CD4-positive, alpha-beta T cell treated with Interferon gamma for 1 hour (primary cell): ENCODE measurements around the gene KDM2A.
A peak's percentile ranks its signal among the peaks of the same experiment; 100 is the strongest.

Source experiments
- DNase-seq: peaks from one replicate; pipeline ENCODE4 v3.0.0-alpha.2; 2020

Gene KDM2A

DNA sequence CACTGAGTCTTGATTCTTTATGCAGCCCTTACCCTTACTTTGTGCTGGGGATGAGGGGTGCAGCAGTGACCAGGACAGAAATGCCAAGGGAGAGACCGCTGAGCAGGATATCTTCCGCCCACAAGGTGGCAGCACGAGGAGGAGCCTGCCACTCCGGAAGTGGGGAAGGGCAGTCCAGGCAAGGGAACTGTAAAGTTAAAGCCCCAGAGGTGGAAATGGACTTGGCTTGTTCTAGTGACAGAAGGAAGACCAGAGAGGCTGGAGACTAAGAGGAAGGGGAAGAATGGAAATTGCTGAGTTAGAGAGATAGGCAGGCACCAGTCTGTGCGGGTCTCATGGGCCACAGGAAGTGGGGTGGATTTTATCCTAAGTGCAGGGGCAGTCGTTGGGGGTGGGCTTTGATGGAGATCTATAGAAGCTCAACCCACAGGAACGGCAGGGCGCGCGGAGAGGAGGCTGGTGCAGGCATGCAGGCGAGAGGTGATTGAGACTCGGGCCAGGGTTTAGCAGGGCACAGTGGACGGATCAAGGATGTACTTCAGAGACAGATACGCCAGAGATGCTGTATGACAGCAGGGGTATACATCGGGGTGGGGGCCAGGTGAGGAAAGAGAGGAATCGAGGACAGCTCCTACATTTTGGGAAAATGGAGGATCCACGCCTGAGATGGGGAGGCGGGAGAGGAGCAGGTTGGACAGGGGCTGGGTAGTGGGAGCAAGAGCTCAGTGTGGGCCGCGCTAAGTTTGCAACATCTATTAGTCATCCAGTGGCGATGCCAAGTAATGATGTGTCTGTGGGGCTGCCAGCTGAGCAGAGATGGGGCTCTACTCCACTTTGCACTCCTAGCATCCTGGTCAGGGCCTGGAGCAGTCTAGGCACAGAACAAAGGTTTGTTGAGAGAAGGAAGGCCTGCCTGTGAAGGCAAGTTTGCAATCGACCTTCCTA, 143.9 kb downstream of the KDM2A start:
- peak; percentile 73 for DNase-seq

DNA sequence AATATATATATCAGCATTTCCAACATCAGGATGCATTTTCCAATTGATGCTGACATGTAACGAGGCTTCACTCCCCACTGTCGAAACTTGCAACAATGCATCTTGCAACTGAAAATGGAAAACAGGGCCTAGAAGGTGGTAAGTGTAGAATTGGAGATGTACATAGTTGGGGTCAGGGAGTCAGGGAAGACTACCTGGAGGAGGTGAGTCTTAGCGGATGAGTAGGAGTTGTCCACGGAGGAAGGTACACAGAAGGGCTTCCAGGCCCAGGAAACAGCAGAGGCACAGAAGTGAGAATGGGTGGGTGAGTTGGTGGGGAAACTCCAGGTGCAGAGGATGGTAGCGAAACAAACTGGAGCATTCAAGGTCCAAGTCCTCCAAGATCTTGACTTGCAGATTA, 145.2 kb downstream of the KDM2A start:
- no peak for DNase-seq

DNA sequence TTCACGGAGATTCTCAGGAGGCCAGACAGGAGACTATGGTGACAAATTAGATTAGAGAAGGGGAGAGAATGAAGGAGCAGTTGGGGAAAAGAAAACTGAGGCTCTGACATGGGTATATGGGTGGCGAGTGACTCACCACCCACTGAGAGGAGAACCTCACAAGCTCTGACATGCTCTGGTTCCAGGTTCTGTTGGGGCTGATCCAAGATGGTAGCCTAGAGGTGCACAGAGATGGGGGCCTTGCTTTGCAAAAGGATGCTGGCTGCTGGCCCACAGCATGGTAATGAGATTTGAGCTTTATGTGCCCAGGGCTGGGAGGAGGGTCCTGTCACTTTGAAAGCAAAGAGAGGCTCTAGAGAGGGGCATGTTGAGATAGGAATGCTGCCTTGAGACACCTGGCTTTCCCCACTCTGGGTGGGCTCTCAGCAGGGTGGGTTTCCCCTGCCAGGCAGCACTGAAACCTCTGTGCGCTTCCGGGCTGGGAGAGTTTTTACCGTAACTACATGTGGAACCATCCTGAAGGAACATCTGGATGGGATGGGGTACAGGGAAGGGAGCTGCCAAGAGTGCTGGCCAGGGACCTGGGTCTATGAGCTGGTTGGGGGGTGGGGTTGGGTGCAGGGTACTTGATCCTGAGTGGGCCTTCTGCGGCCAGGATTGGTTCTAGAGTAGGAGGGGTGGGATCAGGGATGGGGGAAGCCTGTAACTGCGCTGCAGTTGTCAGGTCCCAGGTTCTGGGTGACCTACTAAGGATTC, 146.0 kb downstream of the KDM2A start:
- no peak for DNase-seq

DNA sequence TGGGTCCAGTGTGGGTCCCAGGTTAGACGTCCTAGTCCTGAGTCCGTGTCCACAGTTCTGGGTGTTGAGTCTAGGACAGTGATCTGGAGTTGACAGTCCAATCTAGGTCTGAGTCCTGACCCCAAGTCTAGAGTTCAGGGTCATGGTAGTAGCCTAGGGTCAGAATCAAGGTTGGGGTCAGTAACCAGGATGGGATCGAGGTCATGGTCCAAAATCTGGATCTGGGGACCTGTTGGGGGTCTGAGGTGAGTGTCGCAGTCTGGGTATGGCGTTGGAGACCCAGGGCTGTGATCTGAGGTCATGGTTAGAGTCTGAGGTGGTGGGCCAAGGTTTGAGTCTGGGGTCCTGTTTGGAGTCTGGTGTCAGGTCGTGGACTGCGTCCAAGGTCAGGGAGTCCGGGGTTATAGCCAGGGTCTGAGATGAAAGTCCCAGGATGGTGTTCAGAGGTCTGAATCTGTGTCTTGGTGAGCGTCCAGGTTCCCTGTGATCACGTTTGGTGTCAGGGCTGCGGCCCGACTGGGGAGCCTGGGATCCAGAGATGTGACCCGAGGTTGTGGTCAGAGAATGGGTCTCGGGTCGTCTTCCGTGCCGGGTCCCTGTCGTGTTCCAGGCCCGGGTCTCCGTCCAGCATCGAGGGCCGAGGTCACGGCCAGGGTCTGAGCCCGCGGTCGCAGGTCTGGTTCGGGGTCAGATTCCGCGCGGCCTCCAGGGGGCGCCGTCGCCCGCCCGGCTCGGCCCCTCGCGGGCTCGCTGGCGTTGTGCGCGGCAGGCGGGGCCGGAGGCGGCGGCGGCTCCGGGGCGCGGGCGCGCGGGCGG, 146.8 kb downstream of the KDM2A start:
- peak; percentile 74 for DNase-seq

GRCh38 chr11:67266449-67267187, 147.6 kb downstream of the KDM2A start, which contains the start of gene GRK2:
TSS of gene GRK2 (plus strand) at chr11:67266473. CDS start at chr11:67266700, 227 bp downstream.
- DNase-seq: peak; percentile 48

DNA sequence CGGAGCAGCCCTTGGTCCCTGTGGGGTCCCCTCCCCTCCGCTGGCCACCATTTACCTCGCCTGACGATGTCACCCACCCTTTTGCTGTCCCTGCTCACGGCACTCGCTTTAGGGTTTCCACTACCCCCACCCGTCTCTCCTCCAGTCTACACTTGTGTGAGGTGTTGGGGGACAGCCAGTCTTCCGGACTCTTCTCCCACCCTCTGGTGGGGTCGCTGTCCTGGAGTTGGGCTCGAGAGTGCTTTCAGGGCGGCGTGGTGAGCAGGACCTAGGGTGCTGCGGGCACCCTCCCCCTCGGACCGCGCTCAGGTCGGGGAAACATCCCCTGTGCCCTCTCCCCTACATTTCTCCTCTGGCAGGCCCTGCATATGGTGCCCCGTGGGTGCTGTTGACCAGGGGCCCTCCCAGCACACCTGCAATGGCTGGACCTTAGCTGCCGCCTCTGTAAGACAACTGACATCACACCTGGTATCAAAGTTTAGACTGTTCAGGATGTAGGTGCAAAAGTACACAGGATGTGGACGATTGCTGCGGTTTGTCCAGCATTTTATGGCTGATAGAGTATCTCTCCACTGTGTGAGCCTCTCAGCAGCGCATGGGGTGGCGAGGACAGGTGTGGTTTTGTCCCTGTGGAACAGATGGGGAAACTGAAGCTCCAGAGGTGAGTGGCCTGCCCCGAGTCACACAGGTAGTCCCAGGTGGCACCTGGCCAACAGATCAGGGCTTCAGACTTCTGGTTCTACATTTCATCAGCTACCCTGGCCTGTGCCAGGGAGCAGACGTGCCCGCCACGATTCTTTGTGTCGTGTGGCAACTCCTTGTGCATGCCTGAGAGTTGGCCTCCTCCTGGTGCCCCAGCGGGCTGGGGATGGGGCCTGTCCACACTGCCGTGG, 148.4 kb downstream of the KDM2A start:
- no peak for DNase-seq

GRCh38 chr11:67268081-67268961, 149.3 kb downstream of the KDM2A start:
- DNase-seq: peak; percentile 56

- DNase-seq: no peak
Measured at GRCh38 chr11:67268962-67269268, 149.9 kb downstream of the KDM2A start.

- DNase-seq: no peak
Measured at GRCh38 chr11:67269401-67270255, 150.6 kb downstream of the KDM2A start.

- DNase-seq: no peak
Measured at GRCh38 chr11:67270256-67271204, 151.5 kb downstream of the KDM2A start.

DNA sequence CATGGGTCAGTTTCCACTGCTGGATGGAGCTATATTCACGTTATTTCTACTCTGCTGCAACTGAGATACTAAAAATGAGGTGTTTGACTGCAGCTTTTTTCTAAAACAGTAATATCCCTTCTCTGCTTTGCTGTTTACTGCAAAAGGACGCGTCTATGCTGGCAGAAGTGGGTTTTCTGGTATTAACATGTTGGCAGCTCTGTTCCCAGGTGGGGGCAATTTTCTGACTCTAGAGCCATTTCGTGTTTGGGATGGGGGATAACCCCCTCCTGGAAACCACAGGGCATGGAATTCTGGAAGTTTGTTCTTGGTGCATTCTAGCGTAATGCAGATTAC, 152.1 kb downstream of the KDM2A start:
- DNase-seq: no peak

DNA sequence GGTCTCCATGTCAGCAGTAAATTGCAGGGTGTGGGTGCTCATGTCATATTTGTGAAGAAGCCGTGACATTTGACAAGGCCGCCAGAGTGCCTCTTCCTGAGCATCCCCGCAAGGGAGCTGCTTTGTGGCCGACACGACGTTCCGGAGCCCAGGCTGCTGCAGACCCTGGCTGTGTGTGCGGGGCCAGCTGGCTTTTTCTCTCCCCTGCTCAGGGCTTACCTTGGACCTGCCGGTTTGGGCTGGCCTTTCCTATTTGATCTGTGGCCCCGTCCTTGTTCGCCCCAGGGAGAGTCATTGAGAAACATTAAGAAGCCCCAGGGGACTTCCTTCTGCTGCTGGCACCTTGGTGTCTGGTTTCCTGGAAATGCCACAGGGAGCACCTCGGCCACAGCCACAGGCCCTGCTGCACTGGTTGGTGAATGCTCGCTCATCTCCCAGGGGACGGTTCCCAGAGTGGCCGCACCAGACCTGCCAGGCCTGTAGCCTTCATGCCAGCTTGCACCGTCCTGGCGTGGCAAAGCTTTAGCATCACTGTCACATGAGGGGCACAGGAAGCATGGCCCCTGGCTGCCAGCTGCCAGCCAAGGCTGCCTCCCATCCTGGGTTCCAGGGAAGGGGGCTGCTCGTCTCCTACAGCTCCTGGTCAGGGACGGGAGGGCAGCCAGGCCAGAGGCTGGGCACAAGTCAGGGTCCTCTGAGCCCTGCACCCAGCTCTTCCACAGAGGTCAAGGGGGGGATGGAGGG, 152.7 kb downstream of the KDM2A start:
- peak; percentile 70 for DNase-seq

DNA sequence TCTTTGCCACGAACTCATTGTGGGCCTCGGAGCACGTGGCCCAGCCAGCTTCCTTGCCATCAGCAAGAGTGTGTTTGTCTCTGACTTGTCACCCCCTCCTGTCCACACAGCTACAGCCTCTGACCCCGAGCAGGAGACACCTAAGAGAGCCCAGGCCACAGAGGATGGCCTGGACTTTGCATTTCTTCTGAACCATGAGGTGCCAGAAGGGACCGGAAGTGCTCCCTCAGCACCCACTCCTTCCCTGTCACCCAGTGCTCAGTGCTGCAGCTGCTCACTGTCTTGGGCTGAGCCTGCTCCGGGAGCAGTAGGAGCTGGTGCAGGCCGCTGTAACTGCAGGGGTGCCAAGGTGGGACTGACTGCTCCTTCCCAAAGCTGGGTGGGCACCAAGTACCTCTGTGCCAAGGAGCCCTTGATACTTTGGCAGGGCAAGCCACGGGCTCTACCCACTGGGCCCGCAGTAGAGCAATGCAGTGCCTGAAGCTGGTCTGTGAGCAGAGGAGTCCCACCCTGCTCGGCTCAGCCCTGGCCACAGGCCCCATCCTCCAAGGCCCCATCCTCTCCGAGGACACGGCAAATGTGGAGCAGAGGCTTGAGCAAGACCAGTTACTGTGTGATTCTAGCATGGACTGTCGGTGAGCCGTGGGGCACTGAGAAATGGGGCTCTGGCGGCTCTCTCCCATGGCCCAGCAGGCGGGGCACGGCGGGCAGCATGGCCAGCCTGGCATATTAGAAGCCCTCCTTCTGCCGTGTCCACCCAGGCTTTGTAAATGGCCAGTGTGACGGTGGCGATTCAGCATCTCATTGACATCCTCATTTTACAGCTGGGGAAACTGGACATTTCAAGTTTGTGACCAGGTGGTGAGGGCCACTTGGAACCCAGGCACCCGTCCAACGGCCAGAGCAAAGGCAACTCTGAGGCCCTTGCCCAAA, 153.5 kb downstream of the KDM2A start:
- DNase-seq: no peak

- DNase-seq: no peak
Measured at GRCh38 chr11:67273260-67273990, 154.4 kb downstream of the KDM2A start.

- DNase-seq: no peak
Measured at GRCh38 chr11:67274768-67275605, 155.9 kb downstream of the KDM2A start.
